Measurements from ENCODE around the gene APP. TPM values are rescaled to one million over a fixed set of nuclear protein-coding genes. Genes with fewer than 3 reads are reported as not detected.

Gene APP
- total and polyA plus RNA-seq, 8 donors: 373 to 671 (median 580) TPM

- no peak for TF ChIP-seq CTCF (IDR thresholded peaks at IDR 0.05)
- peaks cover 0 to 11% of the 10 kb centered on the region in 2 donors for H3K4me1 ChIP-seq
- DNase-seq: no peak
- H3K27me3 ChIP-seq: no peaks in the 10 kb centered on the region
- intact Hi-C loops (cut with DNase I): no loop called here
- ATAC-seq: peak; percentile 74
- peaks cover 0 to 32% of the 10 kb centered on the region in 2 donors for H3K36me3 ChIP-seq
- no peak overlapping the region for H3K4me3 ChIP-seq
- no peak overlapping the region for H3K27ac ChIP-seq
- H3K9me3 ChIP-seq: no peaks in the 10 kb centered on the region
Measured at GRCh38 chr21:25887646-25888306, 282.8 kb downstream of the APP start.

DNA sequence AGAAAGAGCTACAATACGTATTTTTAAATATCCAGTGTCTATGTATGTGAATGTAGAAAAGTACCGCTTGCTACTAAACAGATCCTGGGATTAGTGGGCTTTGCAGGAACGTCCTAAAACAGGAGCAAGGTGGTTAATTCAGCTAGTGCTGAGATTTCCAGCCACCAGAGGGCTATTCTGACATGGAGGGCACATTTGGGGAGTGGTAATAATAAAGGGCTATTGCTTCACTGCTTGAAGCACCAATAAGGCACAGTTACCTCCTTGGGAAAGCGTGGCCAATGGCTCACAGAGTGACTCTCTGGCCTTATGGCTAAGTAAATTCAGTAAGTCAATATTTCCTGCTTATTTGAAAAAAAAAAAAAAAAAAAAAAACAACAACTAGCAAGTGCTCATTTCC, 283.4 kb downstream of the APP start:
- DNase-seq (no peak), ATAC-seq (peak; percentile 29)
- Histone ChIP-seq H3K36me3 (peaks cover 0 to 31% of the 10 kb centered on the region in 2 donors), H3K27me3 (no peaks in the 10 kb centered on the region), H3K4me3 (no peak overlapping the region), H3K27ac (no peak overlapping the region), H3K4me1 (peaks cover 0 to 11% of the 10 kb centered on the region in 2 donors), H3K9me3 (no peaks in the 10 kb centered on the region)
- no peak for TF ChIP-seq CTCF (IDR thresholded peaks at IDR 0.05)
- intact Hi-C loops (cut with DNase I): no loop called here

DNA sequence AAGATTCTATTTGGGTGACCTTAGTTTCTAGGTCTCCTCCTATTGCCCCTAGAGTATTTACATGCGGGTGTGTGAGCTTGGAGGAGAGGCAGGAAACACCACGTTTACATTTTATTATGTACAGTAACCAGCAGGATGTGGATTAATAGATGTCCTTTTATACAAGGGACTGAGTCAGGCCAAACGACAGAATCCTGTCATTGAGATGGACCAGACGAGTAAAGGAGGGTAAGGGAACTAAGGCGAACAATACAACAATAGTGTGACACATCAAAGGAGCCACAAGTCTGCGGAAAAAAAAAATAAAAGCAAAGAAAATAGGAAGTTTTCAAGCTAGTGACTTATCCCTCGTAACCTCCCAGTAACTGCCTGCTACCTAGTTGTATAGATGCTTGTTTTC, 284.7 kb downstream of the APP start:
- peak overlapping the region in 1 of 2 donors; percentile 13 for H3K27ac ChIP-seq
- intact Hi-C loops (cut with DNase I): no loop called here
- peaks cover 0 to 26% of the 10 kb centered on the region in 2 donors for H3K36me3 ChIP-seq
- H3K4me1 ChIP-seq: peaks cover 0 to 11% of the 10 kb centered on the region in 2 donors
- H3K4me3 ChIP-seq: no peak overlapping the region
- no peaks in the 10 kb centered on the region for H3K9me3 ChIP-seq
- ATAC-seq (no peak), DNase-seq (no peak)
- TF ChIP-seq CTCF (IDR thresholded peaks at IDR 0.05): no peak
- H3K27me3 ChIP-seq: no peaks in the 10 kb centered on the region

DNA sequence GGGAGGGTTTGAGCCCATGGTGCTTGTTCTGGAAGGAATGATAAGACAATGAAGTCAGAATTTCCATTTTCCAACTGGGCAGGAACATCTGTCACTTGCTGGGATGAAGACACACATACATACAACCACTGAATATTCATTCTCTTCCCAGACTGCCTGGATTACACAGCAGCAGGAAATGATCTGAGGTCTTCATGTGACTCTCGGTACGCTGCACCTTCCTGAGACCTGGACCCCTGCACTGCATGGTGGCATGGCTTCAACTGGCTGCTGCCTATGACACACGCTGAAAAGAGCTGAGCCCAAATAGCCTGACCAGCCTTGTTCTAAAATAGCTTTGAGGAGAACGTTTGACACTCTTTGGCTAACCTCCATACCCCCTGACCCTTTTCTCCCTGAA, 285.2 kb downstream of the APP start:
- TF ChIP-seq CTCF (IDR thresholded peaks at IDR 0.05): no peak
- H3K27ac ChIP-seq: no peak overlapping the region

DNA sequence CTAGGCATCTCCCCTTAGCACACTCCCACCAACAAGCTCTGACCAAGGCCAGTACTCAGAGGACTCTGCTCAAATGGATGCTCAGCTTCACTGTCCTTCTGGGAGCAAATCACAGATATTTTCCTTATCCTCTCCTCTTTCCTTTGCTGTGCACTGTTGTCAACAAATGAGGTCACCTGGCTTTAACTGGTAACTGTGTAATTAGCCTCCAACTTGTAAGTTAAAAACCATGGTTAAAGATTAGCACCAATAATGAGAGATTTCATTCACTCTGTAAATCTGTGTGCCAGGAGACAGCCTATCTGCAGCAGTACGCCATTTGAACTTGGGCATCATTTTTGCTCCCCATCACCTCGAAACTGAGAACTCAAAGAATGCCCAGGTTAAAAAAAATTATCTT, 286.3 kb downstream of the APP start:
- intact Hi-C loops (cut with DNase I): loop anchor here in 1 of 2 donors (5.0 kb wide), 1 partner anchor 833 kb away; no protein-coding TSS in a partner anchor
- peaks cover 0 to 8% of the 10 kb centered on the region in 2 donors for H3K4me1 ChIP-seq
- H3K9me3 ChIP-seq: no peaks in the 10 kb centered on the region
- no peak overlapping the region for H3K27ac ChIP-seq
- no peak for ATAC-seq
- no peak overlapping the region for H3K4me3 ChIP-seq
- TF ChIP-seq CTCF (IDR thresholded peaks at IDR 0.05): no peak
- no peaks in the 10 kb centered on the region for H3K27me3 ChIP-seq
- peaks cover 0 to 22% of the 10 kb centered on the region in 2 donors for H3K36me3 ChIP-seq
- no peak for DNase-seq

More for the DNA sequence above, 285.2 kb downstream of the APP start:
- no peak overlapping the region for H3K4me3 ChIP-seq
- H3K27me3 ChIP-seq: no peaks in the 10 kb centered on the region
- ATAC-seq (no peak), DNase-seq (no peak)
- peaks cover 0 to 11% of the 10 kb centered on the region in 2 donors for H3K4me1 ChIP-seq
- intact Hi-C loops (cut with DNase I): no loop called here
- no peaks in the 10 kb centered on the region for H3K9me3 ChIP-seq
- peaks cover 0 to 28% of the 10 kb centered on the region in 2 donors for H3K36me3 ChIP-seq
